ENCODE measurements around the gene TEAD4.
A peak's percentile ranks its signal among the peaks of the same experiment; 100 is the strongest.

Gene TEAD4

DNA sequence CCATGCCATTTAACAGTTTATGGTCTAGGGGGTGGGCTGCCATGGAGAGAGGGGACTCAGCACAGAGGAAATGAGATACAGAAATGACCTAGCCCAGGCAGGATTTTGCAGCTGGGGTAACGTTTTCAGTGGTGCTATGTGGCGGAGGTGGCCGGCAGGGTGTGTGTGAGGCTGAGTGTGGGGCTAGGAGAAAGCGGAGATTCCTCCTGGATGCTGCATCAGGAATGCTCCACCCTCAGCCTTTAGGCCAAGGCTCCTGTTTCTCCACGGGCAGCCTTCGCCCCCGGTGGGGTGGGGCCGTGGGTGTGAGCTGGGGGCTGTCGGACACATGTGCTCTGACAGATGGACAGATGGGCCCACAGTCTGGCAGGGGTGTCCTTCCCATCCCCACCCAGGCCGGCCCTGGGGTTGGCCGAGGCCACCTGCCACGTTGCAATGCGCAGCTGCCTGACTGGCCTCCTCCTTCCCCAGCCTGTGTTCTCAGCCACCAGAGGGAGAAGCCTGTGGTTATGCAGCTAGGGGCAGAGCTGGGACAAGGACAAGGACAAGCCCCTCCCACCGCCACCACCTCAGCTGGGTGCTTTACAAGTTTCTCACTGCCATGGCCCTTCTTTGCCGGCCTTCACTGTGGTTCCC, 44.3 kb downstream of the TEAD4 start:
- DNase-seq = no peak

DNA sequence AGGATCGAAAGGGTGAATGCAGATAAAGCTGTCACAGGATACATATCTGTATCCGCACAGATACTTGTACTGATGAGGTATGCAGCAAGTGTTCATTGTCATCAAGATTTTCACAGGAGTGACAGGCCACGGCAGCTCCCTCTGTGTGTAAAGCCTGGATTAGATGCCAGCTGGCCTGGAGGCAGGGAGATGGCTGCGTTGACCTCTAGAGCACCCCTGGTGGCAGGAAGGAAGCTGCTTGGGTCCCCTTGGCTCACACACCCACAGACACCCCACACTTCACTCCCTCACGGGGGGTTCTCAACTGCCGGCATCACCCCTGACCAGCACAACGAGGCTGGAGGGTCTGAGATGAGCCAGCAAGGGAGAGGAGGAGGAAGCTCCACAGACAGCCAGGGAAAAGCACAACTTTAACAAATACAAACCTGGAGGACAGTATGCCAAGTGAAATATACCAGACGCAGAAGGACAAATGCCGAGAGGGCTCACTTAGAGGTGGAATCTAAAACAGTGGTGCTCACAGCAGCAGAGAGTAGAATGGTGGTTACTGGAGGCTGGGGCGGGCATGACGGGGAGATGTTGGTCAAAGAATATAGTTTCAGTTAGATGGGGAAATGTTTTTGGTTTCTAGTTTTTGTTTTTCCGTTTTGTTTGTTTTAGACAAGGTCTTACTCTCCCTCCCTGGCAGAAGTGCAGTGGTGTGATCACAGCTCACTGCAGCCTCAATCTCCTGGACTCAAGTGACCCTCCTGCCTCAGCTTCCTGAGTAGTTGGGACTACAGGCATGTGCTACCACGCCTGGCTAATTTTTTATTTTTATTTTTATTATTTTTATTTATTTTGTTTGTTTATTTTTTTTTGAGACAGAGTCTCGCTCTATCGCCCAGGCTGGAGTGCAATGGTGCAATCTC, 45.7 kb downstream of the TEAD4 start:
- DNase-seq = peak; percentile 36

DNA sequence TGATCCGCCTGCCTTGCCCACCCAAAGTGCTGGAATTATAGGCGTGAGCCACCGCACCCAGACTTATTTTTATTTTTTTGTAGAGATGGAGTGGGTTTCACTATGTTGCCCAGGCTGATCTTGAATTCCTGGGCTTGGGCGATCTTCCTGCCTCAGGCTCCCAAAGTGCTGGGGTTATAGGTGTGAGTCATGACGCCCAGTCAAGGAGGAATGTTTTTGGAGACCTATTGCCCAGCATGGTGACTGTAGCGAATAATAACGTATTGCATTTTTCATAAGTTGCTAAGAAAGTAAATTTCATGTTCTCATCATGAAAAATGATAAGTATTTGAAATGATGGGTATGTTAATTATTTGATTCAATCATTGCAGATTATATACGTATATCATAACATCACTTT, 46.5 kb downstream of the TEAD4 start:
- DNase-seq = no peak

DNA sequence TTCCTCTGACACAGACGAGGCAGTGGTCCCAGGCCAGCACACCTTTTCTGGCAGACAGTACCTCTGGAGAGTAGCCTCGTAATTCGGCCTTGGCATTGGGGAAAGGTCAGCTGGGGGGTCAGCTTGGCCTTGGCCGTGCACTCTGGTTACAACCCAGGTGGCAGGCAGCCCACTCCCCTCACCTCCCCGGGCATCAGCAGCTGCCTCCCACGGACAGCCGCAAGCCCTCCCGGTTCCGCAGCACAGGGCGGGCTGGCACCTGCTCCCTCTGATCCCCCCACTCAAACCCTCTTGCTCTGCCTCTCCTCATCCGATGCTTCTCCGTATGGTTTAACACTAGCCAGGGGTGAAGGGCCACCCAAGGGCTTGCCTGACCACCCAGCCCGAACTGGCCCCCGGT, 50.6 kb downstream of the TEAD4 start:
- no peak for DNase-seq

DNA sequence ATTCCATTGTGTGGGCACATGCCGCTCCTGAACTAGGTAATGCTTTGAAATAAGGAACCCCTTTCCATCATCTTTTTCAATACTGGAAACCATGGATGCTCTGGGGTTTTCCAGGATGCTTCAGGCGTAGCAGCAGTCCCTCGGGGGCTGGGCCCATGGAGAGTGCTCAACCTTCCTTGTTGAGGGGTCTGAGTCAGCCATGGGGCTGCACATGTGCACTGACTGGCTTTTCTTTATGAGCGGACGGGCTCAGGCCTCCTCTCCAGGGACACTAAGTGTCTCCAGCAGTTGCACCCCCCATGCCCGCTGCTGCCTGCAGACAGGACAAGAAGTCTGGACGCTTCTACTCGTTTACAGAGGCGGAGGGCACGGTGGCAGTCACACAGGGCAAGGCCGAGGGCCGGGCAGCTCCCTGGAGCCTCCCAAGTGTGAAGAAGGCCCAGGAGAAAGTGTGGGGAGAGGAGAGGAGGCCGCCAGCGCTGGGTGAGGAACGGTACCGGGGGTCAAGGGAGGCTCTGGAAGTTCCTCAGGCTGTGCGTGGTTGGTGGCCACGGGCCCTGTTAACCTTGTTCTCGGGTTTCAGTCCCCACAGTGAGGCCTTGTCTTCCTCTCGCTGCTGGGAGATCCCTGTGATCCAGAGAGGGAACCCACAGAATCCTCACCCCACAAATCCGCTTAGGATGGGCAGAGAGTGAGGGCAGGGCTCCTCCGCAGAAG, 51.2 kb downstream of the TEAD4 start:
- DNase-seq = no peak

DNA sequence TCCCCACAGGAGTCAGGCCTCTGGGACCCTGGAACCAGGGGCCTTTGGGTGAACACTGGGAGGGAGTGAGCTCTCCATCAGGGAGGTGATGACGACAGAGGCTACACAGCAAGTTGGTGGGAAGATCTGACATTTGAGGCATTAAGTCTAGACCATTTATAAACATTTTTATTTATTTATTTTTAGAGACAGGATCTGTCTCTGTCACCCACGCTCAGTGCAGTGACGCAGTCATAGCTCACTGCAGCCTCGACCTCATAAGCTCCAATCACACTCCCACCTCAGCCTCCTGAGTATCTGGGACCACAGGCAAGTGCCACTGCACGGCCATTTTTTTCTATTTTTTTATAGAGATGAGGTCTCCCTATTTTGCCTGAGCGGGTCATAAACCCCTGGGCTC, 53.6 kb downstream of the TEAD4 start:
- no peak for DNase-seq

DNA sequence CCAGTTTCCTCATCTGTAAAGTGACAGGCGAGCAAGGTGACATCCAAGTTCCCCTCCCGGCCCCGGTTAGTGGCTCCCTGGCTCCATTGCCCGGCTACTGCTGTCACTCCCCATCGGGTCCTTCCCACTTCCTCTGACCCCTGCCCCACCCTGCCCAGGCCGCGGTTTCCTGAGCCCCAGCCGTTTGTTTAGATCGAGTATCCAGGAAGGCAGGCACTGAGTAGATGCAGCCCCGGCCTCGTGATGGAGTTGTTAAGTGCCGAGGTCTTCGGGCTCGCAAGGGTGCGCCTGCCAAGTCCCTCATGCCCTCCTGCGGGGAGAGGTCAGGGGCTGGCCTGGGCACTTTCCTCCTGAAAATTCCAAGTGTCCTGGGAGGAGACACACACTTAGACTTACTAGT, 55.4 kb downstream of the TEAD4 start:
- DNase-seq = no peak

DNA sequence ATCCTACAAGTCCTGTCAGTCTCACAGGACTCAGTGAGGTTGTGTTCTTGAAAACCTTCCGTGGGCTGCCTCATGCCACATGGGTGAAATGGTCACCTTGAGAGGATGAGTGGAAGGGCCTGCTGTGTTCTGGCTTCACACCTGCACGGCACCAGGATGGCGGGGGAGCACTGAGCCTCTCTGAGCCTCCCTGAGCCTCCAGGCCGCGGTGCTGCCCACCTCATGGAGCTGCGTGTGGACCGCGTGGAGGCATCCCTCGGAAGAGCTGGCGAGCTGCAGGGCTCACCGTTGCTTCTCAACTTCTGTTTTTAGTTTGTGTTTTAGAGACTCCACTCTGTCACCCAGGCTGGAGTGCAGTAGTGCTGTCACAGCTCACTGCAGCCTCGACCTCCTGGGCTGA, 56.2 kb downstream of the TEAD4 start:
- DNase-seq = no peak

DNA sequence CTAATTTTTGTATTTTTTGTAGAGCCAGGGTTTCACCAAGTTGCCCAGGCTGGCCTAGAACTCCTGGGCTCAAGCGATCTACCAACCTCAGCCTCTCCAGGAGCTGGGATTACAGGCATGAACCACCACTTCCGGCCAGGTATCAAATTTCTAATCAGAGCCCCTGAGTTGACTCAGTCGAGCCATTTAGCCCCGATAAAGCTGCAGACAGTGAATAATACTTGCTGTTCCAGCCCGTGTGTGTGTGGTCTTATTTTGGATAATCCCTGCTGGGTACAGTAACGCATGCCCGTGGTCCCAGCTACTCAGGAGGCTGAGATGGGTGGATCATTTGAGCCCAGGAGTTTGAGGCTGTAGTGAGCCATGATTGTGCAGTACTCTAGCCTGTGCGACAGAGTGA, 57.0 kb downstream of the TEAD4 start:
- DNase-seq = no peak

DNA sequence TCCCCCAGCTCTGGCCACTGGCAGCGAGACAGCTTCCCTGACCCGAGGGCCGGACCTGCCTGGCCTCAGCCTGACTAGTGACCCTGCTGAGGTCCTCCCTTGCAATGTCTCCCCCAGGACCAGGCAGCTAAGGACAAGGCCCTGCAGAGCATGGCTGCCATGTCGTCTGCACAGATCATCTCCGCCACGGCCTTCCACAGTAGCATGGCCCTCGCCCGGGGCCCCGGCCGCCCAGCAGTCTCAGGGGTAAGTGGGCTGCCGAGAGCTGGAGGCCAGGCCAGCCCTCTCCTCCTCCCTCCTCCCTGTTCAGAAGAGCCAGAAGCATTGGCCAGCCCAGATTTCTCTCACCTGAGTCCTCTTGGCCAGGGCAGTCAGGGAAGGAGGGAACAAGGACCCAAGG, 58.1 kb downstream of the TEAD4 start:
- DNase-seq = no peak

DNA sequence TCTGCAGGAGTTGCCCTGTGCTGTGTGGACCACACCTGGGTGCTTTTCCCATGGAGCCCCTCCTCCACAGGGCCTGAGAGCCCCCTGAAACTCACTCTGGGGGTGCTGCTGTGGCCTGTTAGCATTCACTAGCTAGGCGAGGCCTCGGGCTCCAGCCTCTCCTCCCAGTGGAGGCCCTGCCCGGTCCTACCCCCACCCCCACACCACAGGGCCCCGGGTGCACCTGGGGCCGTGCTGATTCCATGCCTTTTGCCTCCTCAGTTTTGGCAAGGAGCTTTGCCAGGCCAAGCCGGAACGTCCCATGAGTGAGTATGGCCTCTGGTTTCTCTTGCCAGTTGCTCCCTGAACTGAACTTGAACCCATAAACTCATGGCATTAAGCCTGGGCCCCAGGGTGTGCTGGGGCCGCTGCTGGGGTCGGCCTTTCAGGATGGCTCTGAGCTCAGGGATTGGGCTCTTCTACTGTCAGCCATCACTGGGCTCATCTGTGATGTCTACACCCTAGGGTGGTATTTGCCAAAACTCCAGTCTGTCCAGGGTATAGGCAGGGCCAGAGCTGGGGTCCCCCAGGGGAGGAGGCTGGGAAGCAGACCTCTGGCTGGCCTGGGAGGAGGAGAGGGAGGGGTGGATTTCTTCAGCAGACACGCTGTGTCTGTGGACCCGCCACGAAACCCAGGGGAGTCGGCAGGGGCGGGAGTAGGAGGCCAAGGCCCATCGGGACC, 59.2 kb downstream of the TEAD4 start:
- no peak for DNase-seq

DNA sequence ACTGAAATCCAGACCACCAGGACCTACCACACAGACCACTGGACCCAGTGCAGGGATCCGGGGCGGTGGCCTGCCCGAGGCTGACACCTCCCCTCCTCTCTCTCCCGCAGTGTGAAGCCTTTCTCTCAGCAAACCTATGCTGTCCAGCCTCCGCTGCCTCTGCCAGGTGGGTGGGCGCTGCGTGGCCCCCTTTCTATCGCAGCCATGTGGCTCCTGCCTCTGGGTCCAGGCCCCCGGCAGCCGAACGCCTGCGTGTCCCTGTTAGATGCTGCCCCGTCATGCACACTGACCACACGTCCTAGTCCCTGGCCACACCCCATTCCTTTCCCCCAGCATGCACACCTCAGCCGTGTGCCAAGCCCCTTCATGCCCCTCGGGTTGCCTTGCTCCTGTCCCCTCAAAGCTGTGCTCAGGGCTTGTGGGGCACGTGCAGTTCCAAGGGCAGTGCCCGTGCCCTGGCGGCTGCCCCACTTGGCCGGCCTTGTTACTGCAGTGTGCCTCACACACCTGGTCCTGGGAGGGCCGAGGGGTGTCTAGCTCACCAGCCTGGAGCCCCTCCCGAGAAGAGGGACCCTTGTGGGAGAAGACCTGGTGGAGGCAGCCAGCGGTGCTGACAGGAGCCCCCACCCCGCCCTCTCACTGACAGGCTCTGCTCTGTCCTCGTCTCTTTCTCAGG, 59.9 kb downstream of the TEAD4 start:
- no peak for DNase-seq

DNA sequence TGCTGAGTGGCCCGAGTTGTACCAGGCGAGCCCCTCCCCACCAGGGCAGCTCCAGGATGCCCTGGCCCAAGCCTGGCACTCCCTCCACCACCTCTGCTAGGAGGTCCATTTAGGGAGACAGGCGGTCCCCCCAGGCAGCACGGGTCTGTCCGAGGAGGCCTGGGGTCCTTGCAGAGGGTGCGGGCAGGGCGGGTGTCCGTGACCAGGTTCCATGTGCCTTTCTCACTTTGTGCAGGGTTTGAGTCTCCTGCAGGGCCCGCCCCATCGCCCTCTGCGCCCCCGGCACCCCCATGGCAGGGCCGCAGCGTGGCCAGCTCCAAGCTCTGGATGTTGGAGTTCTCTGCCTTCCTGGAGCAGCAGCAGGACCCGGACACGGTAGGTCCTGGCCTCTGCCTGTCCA, 61.2 kb downstream of the TEAD4 start:
- no peak for DNase-seq

DNA sequence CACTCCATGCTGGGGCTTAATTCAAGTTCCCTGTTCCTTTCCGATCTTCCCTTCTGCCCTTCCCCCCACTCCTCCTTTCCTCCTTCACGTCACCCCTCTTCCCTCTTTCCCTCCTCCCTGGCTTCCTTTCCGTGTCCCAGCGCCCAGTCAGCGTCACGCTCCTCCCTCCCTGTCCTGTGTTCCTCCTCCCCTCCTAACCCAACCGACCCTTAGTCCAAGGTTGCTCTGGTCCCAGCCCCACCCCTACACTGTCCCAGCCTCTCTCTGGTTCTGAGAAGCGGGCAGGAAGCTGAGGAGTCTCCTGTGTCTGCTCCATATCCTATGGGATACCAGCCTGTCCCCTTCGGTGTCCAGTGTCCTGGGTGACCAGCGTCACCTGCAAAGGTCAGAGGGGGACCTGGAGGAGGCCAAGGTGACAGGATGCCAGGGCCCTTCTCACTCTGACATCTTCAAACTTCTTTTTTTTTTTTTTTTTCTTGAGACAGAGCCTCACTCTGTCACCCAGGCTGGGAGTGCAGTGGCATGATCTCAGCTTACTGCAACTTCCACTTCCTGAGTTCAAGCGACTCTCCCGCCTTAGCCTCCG, 61.7 kb downstream of the TEAD4 start:
- DNase-seq = no peak

DNA sequence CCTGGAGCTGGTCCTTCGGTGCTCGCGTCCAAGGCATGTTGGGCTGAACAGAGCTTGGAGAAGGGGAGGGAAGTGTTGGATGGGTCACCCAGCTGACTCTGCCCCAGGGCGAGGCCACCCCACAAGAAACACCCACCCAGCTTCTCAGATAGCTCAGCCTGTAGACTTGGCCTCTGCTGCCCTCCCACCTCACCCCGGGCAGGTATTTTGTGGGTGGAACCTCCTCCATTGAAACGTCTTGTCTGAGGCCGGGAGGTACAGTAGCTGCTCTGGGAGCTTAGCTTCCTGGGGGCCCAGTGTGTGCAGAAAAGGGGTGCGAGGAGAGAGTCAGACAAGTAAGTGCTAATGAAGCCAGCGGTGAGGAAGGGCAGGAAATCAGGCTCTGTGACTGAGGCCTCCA, 63.2 kb downstream of the TEAD4 start:
- DNase-seq = no peak

DNA sequence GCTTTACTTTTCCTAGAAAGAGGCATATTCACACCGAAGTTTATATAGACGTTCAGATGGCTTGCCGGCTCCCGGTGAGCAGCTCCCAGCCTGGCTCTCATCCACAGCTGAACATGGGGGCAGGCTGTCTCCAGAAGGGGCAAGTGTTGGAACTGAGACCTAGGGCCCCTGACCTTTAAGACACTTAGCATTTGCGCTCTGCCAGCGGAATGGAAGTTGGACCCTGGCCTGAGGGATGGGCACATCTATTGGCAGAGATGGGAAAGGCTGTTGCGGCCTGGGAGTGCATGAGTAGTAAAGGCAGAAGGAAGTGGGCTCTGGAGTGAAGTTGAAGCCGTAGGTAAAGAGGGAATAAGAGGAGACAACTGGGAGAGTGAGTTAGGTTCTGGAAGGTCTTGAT, 63.8 kb downstream of the TEAD4 start:
- DNase-seq = no peak

DNA sequence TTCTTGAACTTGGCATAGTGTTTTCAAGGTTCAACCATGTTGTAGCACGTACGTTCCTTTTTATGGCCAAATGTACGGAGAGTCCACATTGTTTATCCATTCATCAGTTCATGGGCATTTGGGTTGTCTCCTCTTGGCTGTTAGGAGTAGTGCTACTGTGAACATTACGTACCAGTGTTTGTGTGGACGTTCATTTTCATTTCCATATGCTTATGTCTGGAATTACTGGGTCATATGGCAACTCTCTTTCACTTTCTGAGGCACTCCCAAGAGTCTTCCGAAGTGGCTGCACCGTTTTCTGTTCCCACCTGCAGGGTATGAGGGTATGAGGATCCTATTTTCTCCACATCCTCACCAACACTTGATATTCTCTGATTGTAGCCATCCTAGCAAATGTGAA, 68.9 kb downstream of the TEAD4 start:
- DNase-seq = no peak

DNA sequence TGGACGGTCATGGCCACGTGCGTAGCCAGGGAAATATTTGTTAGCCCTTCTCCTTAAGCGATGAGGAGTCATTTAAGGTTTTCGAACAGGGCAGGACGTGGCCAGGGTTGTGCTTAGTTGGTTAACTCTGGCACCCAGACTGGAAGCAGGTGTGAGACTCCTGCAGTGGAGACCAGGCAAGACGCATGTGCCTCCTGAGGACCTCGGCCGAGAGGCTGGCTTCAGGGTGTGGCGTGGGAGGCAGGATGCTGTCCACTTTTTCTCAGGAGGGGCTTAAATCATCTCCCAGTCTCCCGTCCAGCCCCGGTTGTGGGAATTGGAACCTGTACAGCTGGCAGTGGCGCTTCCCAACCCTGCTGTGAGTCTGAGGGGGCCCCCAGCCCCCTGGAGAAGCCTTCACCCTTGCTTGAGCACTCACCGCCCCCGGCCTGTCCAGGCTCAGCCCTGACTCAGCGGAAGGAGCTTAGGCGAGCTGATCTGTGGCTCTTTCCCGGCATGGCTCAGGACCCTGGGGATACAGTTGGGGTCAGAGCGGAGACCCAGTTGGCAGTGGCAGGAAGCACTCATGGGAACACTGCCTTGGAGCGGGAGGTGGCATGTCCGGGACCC, 71.7 kb downstream of the TEAD4 start:
- DNase-seq = no peak

DNA sequence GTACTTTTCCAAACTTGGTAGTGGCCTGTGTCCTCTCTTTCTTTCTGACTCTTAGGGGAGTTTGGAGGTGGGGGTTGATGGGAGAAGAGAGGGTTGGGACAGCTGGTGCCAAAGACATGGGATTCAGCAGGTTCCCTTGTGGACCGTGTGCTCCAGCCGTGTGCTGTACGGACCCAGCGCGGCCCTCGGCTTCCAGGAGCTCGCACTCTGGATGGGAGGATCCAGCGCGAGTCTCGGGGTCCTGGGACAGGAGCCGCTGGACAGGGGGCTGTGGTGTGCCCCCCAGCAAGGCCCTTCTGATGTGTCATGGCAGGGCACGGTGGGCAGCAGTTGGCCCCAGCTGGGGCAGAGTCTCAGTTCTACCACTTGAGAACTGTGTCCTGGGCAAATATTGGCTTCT, 73.0 kb downstream of the TEAD4 start:
- DNase-seq = no peak

DNA sequence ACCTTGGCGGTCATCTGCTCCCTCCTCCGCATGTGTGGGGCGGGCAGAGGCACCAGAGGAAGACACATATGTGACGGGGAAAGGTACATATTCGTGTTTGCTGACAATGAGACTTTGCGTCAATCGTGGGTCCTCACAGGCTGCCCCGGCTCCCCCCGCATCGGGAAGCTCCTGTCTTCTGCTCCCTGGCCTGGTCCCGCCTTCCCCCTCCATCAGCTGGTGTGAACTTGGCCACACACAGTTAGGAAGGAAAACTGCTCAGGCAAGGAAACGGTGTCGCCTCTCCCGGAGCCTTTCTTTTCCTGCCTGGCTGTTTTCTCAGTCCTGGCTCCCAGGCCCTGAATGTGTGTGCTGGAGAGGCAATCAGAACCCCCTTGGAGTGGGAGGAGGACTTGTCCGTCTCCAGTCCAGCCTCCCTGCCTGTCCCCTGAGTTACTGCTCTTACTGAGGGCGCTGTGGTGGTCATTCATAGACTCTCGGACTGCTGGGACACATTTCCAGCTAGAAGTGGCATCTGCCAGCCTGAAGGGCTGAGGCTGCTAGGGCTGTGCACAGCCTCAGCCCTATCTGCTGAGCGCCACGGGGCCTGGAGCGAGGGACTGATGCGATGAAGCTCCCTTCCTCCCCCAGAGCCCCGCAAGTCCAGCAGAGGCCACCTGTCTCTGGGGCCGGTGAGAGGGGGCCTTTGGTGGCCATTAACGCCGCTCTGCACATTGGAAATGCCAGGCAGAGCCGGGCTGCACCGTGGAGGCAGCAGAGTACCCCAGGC, 73.8 kb downstream of the TEAD4 start:
- DNase-seq = no peak

DNA sequence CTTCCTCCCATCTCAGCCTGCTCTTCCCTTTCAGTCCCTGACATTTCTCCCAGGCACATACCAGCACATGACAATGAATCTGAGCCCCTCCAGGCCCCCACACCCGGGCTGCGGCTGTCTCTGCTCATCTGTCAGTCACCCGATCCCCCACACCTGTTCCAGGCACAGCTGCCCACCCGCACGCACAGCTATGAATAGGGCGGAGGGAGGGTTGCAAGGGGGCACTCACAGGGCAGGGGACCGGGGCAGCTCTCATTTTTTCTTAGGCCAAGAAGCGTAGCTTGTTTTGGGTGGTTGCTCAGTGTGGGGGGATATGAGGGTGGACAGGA, 74.3 kb downstream of the TEAD4 start:
- peak; percentile 43 for DNase-seq
